ENCODE measurements around the gene ALOX5AP. TPM values are rescaled to one million over a fixed set of nuclear protein-coding genes. Genes with fewer than 3 reads are reported as not detected.

Gene ALOX5AP
- total RNA-seq, 2 donors from 2014 or later, result 27.5 to 69.9 TPM

- no peaks in the 10 kb centered on the region for H3K36me3 ChIP-seq
- no peak overlapping the region for H3K27ac ChIP-seq
- peaks cover 9 to 59% of the 10 kb centered on the region in 2 donors for H3K4me1 ChIP-seq (ENCODE audit: control insufficient read depth in 1 of 2, low read depth in 2 of 2)
- TF ChIP-seq, protein P1, sequence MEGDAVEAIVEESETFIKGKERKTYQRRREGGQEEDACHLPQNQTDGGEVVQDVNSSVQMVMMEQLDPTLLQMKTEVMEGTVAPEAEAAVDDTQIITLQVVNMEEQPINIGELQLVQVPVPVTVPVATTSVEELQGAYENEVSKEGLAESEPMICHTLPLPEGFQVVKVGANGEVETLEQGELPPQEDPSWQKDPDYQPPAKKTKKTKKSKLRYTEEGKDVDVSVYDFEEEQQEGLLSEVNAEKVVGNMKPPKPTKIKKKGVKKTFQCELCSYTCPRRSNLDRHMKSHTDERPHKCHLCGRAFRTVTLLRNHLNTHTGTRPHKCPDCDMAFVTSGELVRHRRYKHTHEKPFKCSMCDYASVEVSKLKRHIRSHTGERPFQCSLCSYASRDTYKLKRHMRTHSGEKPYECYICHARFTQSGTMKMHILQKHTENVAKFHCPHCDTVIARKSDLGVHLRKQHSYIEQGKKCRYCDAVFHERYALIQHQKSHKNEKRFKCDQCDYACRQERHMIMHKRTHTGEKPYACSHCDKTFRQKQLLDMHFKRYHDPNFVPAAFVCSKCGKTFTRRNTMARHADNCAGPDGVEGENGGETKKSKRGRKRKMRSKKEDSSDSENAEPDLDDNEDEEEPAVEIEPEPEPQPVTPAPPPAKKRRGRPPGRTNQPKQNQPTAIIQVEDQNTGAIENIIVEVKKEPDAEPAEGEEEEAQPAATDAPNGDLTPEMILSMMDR (IDR thresholded peaks at IDR 0.05), result no peak
- H3K9me3 ChIP-seq, result no peaks in the 10 kb centered on the region
- no peak for ATAC-seq (ENCODE audit: insufficient number of reproducible peaks, low FRiP score, low read depth)
- DNase-seq (ENCODE audit: low spot score), result no peak
- no peak overlapping the region for H3K4me3 ChIP-seq
- no peaks in the 10 kb centered on the region for H3K27me3 ChIP-seq (replicated peaks; ENCODE audit: insufficient read depth)
Observed at GRCh38 chr13:30727491-30728355, 7.6 kb upstream of the ALOX5AP start.

- TF ChIP-seq, protein P1 (IDR thresholded peaks at IDR 0.05), result no peak
- no peaks in the 10 kb centered on the region for H3K36me3 ChIP-seq
- H3K27me3 ChIP-seq (replicated peaks; ENCODE audit: insufficient read depth), result no peaks in the 10 kb centered on the region
- DNase-seq (ENCODE audit: low spot score) (no peak), ATAC-seq (ENCODE audit: insufficient number of reproducible peaks, low FRiP score, low read depth) (peak; percentile 24)
- H3K27ac ChIP-seq, result peak overlapping the region; percentile 31 to 40
- no peaks in the 10 kb centered on the region for H3K9me3 ChIP-seq
- no peak overlapping the region for H3K4me3 ChIP-seq
- peaks cover 9 to 57% of the 10 kb centered on the region in 2 donors for H3K4me1 ChIP-seq (ENCODE audit: control insufficient read depth in 1 of 2, low read depth in 2 of 2)
Observed at GRCh38 chr13:30729801-30730200, 5.5 kb upstream of the ALOX5AP start.

- Histone ChIP-seq H3K36me3 (no peaks in the 10 kb centered on the region), H3K27ac (no peak overlapping the region), H3K27me3 (replicated peaks; ENCODE audit: insufficient read depth) (no peaks in the 10 kb centered on the region), H3K4me1 (ENCODE audit: control insufficient read depth in 1 of 2, low read depth in 2 of 2) (peaks cover 9 to 49% of the 10 kb centered on the region in 2 donors), H3K9me3 (no peaks in the 10 kb centered on the region), H3K4me3 (no peak overlapping the region)
- no peak for DNase-seq (ENCODE audit: low spot score)
- no peak for ATAC-seq (ENCODE audit: insufficient number of reproducible peaks, low FRiP score, low read depth)
- TF ChIP-seq, protein P1 (IDR thresholded peaks at IDR 0.05), result no peak
Observed at GRCh38 chr13:30730526-30730925, 4.8 kb upstream of the ALOX5AP start.

DNA sequence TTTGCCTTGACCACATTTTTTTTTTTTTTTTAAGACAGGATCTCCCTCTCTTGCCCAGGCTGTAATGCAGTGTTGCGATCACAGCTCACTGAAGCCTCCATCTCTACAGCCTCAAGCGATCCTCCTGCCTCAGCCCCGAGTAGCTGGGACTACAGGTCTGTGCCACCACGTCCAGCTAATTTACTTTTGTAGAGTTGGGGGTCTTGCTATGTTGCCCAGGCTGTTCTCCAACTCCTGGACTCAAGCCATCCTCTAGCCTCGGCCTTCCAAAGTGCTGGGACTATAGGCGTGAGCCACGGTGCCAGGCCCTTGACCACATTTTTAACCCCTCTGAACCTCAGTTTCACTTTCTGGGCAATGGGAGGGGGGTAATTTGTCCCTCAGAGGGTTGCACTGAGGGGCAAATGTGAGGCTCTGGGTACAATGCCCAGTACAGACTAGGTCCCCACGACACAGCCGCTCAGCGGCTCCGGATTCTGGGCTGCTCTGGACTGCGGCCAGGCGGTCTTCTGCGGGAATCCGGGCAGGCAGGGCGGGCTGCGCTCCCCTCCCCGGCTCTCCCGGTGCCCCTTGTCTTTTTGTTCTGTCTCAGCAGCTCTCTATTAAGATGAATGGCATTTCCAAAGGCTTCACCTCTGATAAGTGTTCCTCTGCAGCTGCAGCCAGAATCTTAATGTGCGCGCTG, 3.8 kb upstream of the ALOX5AP start:
- DNase-seq (ENCODE audit: low spot score) (no peak), ATAC-seq (ENCODE audit: insufficient number of reproducible peaks, low FRiP score, low read depth) (no peak)
- Histone ChIP-seq H3K4me3 (no peak overlapping the region), H3K4me1 (ENCODE audit: control insufficient read depth in 1 of 2, low read depth in 2 of 2) (peaks cover 9 to 40% of the 10 kb centered on the region in 2 donors), H3K9me3 (no peaks in the 10 kb centered on the region), H3K27ac (no peak overlapping the region), H3K36me3 (no peaks in the 10 kb centered on the region), H3K27me3 (replicated peaks; ENCODE audit: insufficient read depth) (no peaks in the 10 kb centered on the region)
- TF ChIP-seq, protein P1 (IDR thresholded peaks at IDR 0.05), result no peak

GRCh38 chr13:30732046-30732390, 3.3 kb upstream of the ALOX5AP start:
- Histone ChIP-seq H3K9me3 (no peaks in the 10 kb centered on the region), H3K27me3 (replicated peaks; ENCODE audit: insufficient read depth) (no peaks in the 10 kb centered on the region)

More at GRCh38 chr13:30732046-30732390, 3.3 kb upstream of the ALOX5AP start:
- Histone ChIP-seq H3K36me3 (no peaks in the 10 kb centered on the region), H3K4me1 (ENCODE audit: control insufficient read depth in 1 of 2, low read depth in 2 of 2) (peaks cover 9 to 38% of the 10 kb centered on the region in 2 donors), H3K4me3 (no peak overlapping the region), H3K27ac (no peak overlapping the region)
- DNase-seq (ENCODE audit: low spot score) (no peak), ATAC-seq (ENCODE audit: insufficient number of reproducible peaks, low FRiP score, low read depth) (no peak)
- TF ChIP-seq, protein P1 (IDR thresholded peaks at IDR 0.05), result no peak
